GM19035 (cell line): ENCODE data around the gene TRIM44.

Source experiments
- ATAC-seq: cut with Tn5 transposase; IDR thresholded peaks from one replicate; pipeline ENCODE4 v1.9.1; 2021; ENCODE audit not compliant: unreplicated experiment

Gene TRIM44

DNA sequence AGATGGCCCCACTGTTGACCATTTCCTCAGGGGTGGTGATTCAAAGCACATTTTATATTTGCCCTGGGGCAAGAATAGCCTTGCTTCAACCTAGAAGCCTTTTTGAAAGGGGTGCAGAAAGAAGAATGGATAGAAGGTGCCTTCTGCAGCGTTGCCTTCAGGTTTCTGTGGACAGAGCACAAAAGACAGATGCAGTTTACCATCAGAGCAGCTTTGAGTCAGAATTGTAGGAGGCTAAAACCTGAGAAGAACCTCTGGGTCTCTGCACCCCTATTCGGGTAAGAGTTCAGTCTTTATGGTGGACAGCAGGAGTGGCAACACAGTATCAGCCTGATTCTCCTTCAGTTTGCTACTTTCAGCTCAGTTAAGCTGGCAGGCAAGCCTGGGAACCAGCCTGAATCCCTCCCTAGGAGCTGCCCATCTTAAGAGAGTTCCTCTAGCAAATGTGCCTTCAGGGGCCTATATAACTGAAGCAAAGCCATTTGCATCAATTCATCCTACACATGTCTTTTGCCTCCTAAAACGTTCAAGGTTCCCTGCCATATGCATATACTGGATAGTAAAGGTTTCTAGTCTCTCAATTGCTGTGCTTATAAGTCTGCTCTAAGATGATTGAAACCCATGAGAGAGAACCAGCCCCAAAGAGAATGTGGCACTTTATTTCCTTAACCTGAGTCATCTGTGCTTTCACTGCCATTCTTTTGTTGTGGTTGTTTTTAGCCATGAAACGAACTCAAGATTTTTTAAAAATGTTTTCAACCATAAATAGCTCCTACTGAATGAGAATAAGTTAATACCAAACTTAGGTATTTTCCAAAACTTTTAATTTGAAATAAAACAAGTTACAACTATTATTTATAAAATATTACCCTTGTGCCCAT is 123.0 kb downstream of the TRIM44 start:
- no peak for ATAC-seq

DNA sequence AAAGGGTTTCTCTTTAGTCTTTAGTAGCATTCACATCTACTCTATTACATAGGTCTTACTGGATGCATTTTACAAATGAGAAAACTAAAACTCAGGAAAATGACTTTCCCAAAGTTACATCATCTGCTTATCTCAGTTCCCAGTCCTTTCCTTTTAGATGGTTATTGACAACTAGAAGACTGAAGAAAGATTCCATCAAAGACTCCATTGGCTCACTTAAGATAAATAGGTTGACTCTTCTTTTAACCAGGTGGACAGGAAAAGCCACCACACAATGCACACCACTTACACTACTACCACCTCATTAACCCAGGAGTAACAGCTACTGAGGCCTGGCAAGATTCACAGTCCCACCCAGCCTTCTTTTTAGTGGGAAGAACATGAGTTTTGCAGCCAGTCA is 123.6 kb downstream of the TRIM44 start:
- ATAC-seq = no peak

DNA sequence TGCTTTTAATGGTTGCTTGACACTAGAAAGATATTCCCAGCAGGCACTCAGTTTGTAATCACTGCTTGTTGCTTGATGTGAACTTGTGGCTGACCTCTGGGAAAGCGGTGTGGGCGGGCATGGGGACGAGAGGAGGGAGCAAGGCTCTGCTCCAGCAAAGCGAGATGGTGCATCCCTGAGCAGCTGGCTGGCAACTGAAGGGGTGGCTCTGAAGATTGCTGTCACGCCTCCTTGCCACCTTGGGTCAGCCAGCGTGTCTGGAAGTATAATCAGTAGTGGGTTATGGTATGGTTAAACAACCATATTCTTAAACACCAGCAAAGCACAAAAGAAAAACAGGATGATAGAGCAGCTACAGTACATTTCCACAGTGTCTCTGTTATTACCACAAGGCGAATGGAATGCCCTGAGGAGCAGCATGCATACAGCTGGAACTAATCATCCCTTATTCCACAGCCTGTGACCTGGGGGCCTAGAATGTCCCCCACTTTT is 124.5 kb downstream of the TRIM44 start:
- no peak for ATAC-seq

DNA sequence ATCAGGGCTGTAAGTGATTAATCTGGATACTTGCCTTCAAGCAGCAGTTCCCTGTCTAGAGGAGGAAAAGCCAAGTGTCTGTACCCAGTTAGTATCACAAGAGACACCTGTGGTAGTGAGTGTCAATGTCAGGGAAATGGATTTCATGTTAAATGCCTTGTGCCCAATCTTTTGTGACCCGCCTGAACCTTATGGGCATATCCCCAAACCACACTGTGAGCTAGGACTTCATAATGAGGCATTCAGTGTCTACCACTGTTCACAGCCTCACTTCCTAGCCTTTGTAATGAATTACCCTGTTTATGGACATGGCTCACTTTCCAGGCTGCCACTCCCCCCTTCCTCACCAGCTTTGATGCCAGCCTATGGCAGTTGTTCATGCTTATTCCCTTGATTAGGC is 125.1 kb downstream of the TRIM44 start:
- ATAC-seq = no peak

DNA sequence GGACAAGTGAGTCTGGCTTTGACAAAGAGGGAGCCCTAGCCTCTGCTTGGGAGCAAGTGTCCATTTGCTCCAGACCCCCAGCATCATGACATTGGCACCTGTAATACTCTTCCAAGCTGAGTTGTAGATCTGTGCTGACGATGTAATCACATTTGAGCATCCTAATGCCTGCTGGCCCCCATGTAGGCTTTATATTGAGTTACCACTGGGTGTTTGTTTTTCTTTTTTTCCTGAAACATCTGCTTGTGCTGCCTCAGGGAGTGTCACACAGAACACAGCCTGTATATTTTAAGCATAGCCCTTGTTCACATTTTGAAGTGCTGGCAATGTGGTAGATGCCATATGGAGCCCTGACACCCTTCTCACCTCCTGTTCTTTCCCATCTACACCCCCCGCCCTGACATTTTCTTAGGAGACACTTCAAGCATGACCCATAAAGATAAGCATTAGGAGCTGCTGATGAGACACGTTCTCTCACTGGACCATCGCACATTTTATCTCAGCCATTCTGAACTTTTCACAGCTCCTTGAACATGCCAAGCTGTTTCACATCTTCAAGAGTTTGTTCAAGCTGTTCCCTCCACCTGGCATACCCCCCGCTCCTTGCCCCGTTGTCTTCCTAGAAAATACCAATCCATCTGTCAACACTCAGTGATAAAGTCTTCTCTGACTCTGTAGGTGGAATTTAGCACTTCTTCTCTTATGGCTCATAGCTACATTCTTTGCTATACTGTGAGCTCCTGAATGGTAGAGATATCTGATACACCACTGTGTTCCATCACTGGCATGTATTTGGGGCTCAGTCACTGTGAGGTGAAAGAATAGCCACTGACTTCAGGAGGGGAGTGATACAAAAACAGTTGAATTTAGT is 128.7 kb downstream of the TRIM44 start:
- ATAC-seq = no peak

DNA sequence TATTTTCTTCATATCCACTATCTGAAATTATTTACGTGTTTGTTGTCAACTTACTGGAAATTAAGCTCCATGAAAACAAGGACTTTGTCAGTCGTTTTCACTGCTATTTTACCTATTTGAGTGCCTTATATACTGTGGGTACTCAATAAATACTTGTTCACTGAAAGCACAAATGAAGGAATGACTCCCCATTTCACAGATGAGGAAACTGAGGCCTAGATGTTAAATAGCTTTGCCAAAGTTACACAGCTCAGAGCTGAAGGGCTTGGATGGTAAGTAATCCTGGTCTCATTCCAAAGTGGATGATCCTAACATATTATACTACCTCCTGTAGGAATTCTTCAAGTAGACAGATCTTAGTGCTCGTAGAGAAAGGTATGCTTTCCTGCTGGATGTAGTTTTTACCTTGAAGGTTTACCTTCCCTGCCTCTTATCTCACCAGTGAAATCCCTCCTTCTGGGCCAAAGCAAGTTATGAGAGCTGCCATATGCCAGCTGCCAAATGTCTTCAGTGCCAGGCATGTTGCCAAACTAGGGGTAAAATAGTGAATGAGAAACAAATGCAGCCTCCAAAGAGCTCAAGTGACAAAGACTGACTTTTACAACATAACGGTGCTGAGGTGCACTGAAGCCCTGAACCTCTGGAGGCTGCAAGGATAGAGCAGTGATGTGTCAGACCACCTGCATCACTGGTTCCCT is 129.7 kb downstream of the TRIM44 start:
- no peak for ATAC-seq

DNA sequence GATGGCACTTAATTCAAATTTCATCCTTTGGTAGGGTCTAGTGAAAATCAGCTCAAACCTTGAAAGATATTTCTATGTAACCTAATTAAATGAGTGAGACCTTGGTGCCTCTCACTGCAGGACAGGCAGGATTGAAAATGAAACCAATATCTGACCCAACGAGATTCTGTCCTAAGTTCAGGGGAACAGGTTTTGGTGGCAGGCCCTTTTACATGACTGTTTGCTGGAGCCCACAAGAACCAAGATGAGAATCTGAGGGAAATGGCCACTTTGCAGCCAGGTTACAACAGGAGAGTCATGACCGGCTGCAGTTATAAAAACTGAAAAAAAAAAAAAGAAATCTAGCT is 130.2 kb downstream of the TRIM44 start:
- ATAC-seq = no peak

DNA sequence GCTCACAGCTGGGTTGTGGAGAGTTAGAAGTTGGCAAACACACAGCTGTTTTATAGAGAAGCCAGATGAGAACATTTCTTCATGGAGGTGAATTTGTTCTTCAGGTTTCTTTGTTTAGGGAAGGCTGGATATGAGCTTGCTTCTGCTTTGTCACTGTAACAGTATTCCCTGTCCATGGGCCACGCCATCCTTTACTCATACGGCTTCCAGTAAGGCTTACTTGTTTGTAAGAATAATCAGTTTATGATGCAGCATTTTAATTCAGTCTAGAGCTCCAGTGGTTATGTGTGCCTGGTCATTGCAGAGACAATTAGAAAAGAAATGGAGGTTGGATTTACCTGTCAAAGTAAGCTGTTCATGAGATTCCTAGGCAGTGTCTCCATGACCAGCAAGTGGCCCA is 131.8 kb downstream of the TRIM44 start:
- ATAC-seq = no peak

DNA sequence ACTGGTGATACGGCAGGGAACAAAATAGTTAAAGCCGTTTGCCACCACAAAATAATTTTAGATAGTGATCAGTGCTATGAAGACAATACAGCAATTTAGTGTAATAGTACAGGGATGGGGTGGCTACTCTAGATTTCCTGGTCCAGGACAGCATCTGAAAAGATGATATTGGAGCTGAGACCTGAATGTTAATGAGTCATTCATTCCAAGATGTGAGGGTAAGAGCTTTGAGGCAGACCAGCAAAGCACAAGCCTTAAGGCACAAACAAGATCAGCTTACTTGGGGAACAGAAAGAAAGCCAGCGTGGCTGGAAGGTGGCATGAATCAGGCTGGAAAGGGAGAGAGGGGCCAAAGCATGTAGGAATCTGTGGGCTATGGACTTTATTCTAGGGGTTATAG is 132.3 kb downstream of the TRIM44 start:
- no peak for ATAC-seq

DNA sequence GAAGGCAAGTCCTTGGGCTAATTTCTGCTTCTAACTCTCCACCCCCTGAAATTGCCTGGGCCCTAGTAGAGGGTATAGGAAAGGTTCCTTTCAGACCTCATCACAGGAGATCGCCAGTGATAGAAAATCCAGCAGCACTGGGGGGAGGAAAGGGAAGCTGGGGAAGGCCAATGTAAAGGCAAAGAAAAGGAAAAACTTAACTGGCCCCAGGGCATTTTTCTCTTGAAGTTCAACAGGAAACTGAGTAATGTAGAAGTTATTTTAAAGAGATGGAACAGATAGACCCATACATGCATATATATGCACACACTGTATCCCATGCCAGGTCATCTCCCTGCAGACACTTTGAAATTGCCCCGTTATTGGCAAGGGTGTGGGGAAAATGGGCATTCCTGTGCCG is 134.0 kb downstream of the TRIM44 start:
- ATAC-seq = no peak

DNA sequence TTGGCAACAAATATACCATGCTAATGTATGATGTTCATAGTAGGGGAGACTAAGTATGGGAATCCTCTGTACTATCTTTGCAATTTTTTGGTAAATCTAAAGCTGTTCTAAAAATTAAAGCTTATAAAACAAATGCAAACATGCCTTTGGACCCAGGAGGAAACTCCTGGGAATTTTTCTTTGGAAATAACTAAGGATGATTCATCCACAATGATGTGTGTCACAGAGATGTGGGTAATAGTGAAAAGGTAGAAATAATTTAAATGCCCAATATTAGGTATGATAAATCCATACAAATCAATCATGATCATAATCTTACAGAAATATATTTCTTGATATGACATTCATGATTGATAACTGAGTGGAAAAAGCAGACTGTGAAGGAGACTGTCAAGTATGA is 135.8 kb downstream of the TRIM44 start:
- ATAC-seq = no peak

DNA sequence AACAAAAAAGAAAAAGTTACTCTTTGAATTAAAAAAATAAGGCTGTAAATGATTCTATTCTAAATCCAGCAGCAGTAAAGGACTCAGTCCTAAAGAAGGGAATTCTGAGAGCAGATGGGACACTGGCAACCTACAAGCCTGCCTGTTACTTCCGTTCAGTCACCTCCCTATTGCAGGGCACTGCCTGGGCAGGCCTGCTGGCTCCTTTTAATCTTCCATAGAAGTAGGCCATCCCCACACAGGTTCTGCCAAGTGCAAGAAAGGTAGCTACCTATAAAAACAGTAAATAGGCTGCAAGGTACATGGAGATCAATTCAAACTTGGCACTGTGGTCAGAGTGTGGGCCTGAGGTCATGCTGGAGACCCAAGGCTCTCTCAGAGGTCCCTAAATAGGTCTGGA is 136.4 kb downstream of the TRIM44 start:
- no peak for ATAC-seq

DNA sequence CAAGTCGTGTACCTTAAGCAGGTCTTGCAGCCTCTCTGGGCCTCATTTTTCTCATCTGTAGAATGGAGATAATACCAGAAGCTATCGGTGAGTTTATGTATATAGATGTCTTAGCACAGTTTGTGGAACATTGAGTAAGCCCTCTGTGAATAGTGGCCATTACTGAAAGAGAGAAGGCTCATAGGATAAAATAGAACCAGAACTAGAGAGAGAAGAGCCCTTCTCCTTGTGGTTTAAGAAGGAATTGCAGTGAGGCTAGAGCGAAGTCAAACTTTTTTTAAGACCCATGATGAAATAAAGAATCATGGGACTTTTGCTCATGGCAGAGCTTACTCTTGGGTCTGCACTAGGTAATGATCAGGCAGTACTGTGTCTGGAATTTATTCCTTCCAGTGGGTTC is 137.1 kb downstream of the TRIM44 start:
- ATAC-seq = no peak

DNA sequence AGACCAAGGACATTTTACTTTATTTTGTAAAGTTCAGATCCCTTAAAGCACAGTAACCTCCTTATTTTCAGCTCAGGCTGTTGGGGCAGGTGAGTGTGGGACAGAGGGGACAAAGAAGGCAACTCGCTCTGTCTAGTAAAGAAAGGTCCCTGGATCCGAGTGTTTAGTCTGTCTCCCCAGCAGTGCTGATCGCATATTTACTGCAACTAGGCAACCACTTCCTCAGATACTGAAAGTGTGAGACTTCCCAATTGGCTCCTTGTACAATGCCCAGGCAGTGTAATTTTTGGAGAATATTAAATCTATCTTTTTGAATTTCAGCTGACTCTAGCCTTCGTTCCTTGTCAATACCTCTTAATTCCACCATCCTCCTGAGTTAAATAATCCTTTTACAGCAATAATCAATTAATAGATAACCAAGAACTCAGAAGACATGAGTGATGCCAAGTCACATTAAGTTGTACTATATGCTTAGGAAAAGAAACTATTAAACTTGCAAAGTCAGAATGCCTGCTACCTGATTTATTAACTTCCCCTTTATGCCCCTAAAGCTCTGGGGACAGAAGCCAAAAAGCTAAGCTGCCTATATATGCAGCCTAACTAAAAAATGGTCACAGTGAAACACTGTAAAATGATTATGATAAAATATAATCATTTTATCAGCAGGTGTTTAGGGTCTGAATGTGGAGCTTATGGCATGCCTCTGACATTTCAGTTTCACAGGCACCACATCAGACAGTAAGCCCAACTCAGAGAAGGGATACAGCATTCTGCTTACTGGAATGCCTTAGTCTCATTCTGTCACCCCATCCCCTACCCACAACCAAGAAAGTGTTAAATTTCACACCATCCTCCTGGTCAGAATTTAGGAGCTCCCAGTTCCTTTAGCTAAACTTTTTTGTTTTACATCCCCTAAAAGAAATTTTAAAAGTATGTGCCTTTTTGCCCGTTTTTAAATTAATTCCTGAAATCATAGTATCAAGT is 138.7 kb downstream of the TRIM44 start:
- no peak for ATAC-seq

DNA sequence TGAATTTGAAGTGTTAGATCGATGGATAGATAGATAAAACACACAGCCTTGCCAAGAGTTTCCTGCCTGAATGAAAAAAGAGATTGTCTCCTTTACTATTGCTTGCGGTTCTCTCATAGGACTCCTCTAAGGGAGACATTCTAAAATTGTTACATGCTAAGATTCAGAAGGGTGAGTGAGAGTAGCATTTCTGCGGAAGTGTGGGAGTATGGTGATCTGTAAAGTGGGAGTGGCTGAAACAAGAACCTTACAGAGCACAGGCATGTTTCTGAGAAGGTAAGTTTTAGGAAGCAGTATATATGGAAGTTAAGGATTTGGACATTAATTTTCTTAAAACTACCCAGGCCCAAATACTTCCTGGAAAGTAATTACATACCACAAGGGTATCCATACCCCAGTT is 139.6 kb downstream of the TRIM44 start:
- ATAC-seq = no peak

DNA sequence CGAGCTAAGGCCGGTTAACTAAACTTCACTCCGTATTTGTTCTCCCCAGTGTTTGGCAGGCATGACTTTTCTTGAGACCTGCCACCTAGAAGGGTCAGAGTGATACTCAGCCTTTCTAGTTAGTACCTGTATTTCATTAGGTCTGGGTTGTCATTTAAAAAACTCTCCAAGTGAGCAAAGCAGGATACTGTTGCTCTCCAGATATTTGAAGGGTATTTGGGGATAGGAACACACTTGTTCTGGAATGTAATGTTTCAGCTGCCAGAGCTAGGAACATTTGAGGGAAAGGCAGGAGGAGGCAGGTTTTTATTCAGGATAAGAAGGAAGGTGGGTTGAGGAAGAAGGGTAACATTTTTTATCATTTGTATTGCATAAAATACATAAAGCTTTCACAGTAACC is 140.1 kb downstream of the TRIM44 start:
- ATAC-seq = no peak

DNA sequence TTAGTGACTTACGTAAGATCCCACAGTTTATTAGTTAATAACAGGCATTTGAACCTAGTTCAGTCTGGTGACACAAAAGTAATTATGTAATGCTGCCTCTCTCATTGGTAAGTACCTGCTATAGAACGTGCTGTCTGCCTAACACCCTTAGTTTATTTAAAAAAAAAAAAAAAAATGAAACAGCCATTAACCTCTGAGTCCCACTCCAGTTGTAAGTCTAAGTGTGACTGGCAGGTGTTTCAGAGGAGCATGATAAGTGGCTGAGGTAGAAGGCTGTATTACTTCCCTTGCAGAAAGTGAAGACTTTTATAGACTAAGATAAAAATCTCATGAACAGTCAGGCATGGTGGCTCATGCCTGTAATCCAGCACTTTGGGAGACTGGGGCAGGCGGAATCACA is 140.5 kb downstream of the TRIM44 start:
- ATAC-seq = no peak

DNA sequence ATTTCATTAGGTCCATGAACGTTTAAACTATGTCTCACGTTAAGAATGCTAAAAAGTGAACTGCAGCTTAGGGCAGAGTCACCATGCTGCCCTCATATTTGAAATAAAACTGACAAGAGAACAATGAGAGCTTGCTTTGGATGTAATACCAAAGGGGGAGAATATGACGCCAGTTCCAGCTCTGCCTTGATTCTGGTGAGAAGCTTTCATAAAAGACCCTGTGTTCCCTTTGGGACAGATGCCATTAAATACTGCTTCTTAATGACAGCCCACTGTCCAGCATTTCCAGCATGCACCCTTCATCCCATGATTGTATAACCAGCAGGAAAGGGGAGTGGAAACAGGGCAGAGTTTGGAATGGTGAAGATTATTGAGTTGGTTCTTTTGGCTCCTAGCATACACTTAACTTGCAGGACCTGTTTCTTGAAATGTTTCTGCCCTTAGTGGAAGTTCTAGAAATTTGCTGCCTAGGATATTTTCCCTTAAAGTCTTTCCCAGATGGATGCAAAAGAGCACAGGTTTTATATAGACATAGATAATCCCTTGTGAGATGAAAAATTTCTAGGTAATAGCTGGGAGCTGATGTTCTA is 142.0 kb downstream of the TRIM44 start:
- ATAC-seq = no peak

DNA sequence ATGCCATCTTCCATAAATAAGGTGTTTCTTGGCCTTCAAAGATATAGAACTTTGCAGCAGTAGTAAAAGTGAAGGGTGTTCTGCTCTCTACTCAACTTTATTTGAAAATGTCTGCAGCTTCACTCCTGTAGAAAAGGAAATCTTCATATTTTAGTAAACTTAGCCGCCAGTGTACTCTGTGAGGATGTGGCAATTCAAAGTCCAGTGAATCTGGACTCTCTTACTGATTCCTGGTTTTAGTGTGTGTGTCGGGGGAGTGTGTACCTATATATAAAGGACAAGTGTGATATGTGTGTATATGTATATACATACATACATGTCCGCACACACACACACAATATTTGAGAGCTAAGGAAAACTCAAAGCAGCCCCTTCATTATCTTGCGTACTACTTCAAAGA is 147.0 kb downstream of the TRIM44 start:
- no peak for ATAC-seq

DNA sequence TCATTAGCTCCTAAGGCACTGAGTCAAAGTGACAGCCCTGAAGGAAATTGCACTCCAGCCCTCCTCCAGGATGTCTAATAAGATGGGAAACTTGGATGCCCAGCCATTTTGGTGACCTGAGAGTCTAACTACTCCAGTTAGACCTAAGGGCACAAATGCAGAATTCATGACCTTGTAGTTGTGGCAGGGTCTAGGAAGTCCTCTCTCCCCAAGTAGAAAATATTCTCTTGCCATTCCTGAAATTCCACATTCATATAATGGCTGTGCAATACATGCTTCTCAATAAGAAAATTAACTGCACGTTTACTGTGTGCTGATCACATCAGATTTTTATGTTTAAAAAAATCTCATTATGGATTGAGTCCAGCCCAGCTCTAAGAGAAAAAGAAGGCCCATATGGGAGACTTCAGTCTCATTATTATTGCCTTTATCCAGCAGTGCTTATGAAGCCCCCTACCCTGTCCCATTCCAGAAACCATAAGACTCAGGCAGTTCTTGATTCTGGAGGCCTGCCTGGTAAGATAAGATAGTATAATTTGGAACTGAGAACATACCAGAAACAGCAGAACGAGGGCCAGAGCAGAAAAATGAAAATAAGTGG is 147.6 kb downstream of the TRIM44 start:
- ATAC-seq = no peak
